Left ventricle myocardium inferior (tissue), 1 donor: ENCODE measurements around the gene TMEM38A. TPM values are rescaled to one million over a fixed set of nuclear protein-coding genes. Genes with fewer than 3 reads are reported as not detected.
"Not testable (repeated sequence)": the region's sequence is repeated elsewhere in the genome, so short reads cannot be mapped to it uniquely, and the experiment has no call there.

Source experiments
- DNase-seq: peaks from one replicate; pipeline ENCODE4 v3.0.0-alpha.2; 2020
- H3K27ac ChIP-seq: fragments of 200-600 bp; replicated peaks from 2 replicates; pipeline ENCODE4 v1.8.0; 2021
- H3K27me3 ChIP-seq: fragments of 200-600 bp; 2 replicates; pipeline ENCODE4 v1.8.0; 2021; ENCODE audit warnings: low read depth
- H3K36me3 ChIP-seq: fragments of 200-600 bp; 2 replicates; pipeline ENCODE4 v1.8.0; 2021
- H3K4me1 ChIP-seq: fragments of 200-600 bp; 2 replicates; pipeline ENCODE4 v1.8.0; 2021
- H3K4me3 ChIP-seq: fragments of 200-600 bp; 2 replicates; pipeline ENCODE4 v1.8.0; 2021; ENCODE audit warnings: mild to moderate bottlenecking, moderate library complexity
- H3K9me3 ChIP-seq: fragments of 200-600 bp; replicated peaks from 2 replicates; pipeline ENCODE4 v1.8.0; 2021
- CTCF ChIP-seq: fragments of 200-600 bp; IDR thresholded peaks from 2 replicates; pipeline ENCODE4 v1.8.0; 2021; ENCODE audit warnings: antibody characterized with exemption, mild to moderate bottlenecking, borderline replicate concordance
- intact Hi-C: fragments of 100-400 bp; cut with micrococcal nuclease; formaldehyde crosslinking; loops from one replicate; pipeline ENCODE4 v1.11.0; 2022
- total RNA-seq: library from RNA; stranded (reverse); fragmentation: NEBNext Ultra II Directional; extraction: Animal tissue kit (Norgen Biotek cat#: 25700); gene quantifications from one replicate; pipeline ENCODE4 v1.2.1, GENCODE V29; 2021
- donor health status: DM: no; HTN: yes; CAD: no; lungs with severe emphysema.

The TMEM38A gene
- total RNA-seq, 1 donor from 2014 or later = 44.6 TPM

DNA sequence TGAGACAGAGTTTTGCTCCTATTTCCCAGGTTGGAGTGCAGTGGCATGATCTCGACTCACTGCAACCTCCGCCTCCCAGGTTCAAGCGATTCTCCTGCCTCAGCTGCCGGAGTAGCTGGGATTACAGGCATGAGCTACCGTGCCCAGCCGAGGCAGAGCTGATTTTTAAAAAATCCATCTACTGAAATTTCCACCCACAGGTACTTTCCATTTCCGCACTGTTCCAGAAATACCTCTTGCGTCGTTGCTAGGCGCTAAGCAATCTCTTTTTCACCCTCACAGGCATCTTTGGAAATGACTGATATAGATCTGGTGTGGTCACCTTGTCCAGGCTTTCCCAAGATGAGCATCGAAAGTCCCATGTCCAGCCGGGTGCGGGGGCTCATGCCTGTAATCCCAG is 9.4 kb downstream of the TMEM38A start:
- H3K9me3 ChIP-seq = no peaks in the 10 kb centered on the region
- no peak for DNase-seq
- no peak overlapping the region for H3K27ac ChIP-seq
- TF ChIP-seq CTCF = no peak
- H3K27me3 ChIP-seq = no peaks in the 10 kb centered on the region
- peaks cover 24% of the 10 kb centered on the region for H3K36me3 ChIP-seq
- intact Hi-C loops = no loop called here
- peaks cover 16% of the 10 kb centered on the region for H3K4me1 ChIP-seq
- no peak overlapping the region for H3K4me3 ChIP-seq

- peak; percentile 56 for DNase-seq
- H3K4me3 ChIP-seq = no peak overlapping the region
- peaks cover 16% of the 10 kb centered on the region for H3K4me1 ChIP-seq
- TF ChIP-seq CTCF = no peak
- intact Hi-C loops = no loop called here
- H3K9me3 ChIP-seq = no peaks in the 10 kb centered on the region
- no peaks in the 10 kb centered on the region for H3K27me3 ChIP-seq
- peaks cover 13% of the 10 kb centered on the region for H3K36me3 ChIP-seq
- H3K27ac ChIP-seq = peak overlapping the region; percentile 76
Observed at GRCh38 chr19:16671652-16672274, 10.8 kb downstream of the TMEM38A start.

GRCh38 chr19:16673231-16673630 is 12.3 kb downstream of the TMEM38A start:
- no peaks in the 10 kb centered on the region for H3K27me3 ChIP-seq
- DNase-seq = no peak
- peaks cover 16% of the 10 kb centered on the region for H3K4me1 ChIP-seq
- no peaks in the 10 kb centered on the region for H3K9me3 ChIP-seq
- peaks cover 8% of the 10 kb centered on the region for H3K36me3 ChIP-seq
- intact Hi-C loops = no loop called here
- peak overlapping the region; percentile 3 for H3K27ac ChIP-seq
- no peak overlapping the region for H3K4me3 ChIP-seq
- TF ChIP-seq CTCF = no peak

DNA sequence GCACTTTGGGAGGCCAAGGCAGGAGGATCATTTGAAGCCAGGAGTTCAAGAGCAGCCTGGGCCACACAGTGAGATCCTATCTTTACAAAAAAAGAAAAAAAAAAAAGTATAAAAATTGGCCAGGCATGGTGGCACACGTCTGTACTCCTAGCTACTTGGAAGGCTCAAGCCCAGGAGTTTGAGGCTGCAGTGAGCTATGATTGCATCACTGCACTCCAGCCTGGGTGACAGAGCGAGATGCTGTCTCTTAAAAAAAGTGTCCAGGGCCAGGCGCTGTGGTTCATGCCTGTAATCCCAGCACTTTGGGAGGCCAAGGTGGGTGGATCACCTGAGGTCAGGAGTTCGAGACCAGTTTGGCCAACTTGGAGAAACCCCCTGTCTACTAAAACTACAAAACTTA is 12.9 kb downstream of the TMEM38A start:
- intact Hi-C loops = not testable (repeated sequence)
- peaks cover 16% of the 10 kb centered on the region for H3K4me1 ChIP-seq

GRCh38 chr19:16676101-16676798 is 15.3 kb downstream of the TMEM38A start:
- peaks cover 16% of the 10 kb centered on the region for H3K36me3 ChIP-seq
- H3K27ac ChIP-seq = no peak overlapping the region
- no peak for TF ChIP-seq CTCF
- peaks cover 6% of the 10 kb centered on the region for H3K9me3 ChIP-seq
- no peaks in the 10 kb centered on the region for H3K27me3 ChIP-seq
- peaks cover 12% of the 10 kb centered on the region for H3K4me1 ChIP-seq
- no peak overlapping the region for H3K4me3 ChIP-seq
- intact Hi-C loops = no loop called here
- no peak for DNase-seq

More for the DNA sequence above, 12.9 kb downstream of the TMEM38A start:
- H3K4me3 ChIP-seq, H3K27me3 ChIP-seq, DNase-seq, H3K9me3 ChIP-seq, H3K27ac ChIP-seq, H3K36me3 ChIP-seq: not testable (repeated sequence)

GRCh38 chr19:16677055-16677454 is 16.1 kb downstream of the TMEM38A start:
- Histone ChIP-seq H3K27me3 (no peaks in the 10 kb centered on the region), H3K27ac (no peak overlapping the region), H3K4me1 (peaks cover 8% of the 10 kb centered on the region), H3K36me3 (peaks cover 24% of the 10 kb centered on the region), H3K4me3 (no peak overlapping the region), H3K9me3 (peaks cover 10% of the 10 kb centered on the region)
- intact Hi-C loops = no loop called here
- TF ChIP-seq CTCF = no peak
- DNase-seq = no peak
